Mesenchymal stem cell (in vitro differentiated cells and primary cell): ENCODE measurements around the gene SHLD2.
"Not testable (repeated sequence)": the region's sequence is repeated elsewhere in the genome, so short reads cannot be mapped to it uniquely, and the experiment has no call there.

ENCODE experiments used
- DNase-seq: peaks from one replicate; pipeline ENCODE4 v3.0.0-alpha.2; 2013
- H2AFZ ChIP-seq: one replicate; pipeline ENCODE4 v1.6.1; 2013; ENCODE audit warnings: low read depth, mild to moderate bottlenecking, control low read depth, inconsistent platforms, low read length, moderate library complexity
- H2AK5ac ChIP-seq: 2 replicates; pipeline ENCODE4 v1.6.1; 2013; ENCODE audit warnings: low read length, moderate library complexity, mild to moderate bottlenecking, inconsistent platforms; ENCODE audit not compliant: severe bottlenecking
- H2BK120ac ChIP-seq: one replicate; pipeline ENCODE4 v1.6.1; 2013; ENCODE audit warnings: low read depth, mild to moderate bottlenecking, inconsistent platforms, low read length, moderate library complexity
- H2BK12ac ChIP-seq, 2 experiments: one replicate each; pipeline ENCODE4 v1.6.1; 2013; ENCODE audit warnings: inconsistent platforms in 2 of 2, low read length in 2 of 2, mild to moderate bottlenecking in 2 of 2, moderate library complexity in 2 of 2, control low read depth in 1 of 2
- H2BK15ac ChIP-seq: one replicate; pipeline ENCODE4 v1.6.1; 2013; ENCODE audit warnings: mild to moderate bottlenecking, low read depth, inconsistent platforms; ENCODE audit not compliant: poor library complexity, severe bottlenecking
- H2BK5ac ChIP-seq: 2 replicates; pipeline ENCODE4 v1.6.1; 2013; ENCODE audit warnings: low read depth, mild to moderate bottlenecking, low read length, control low read depth, inconsistent platforms; ENCODE audit not compliant: poor library complexity, severe bottlenecking
- H3K14ac ChIP-seq, 2 experiments: one replicate each; pipeline ENCODE4 v1.6.1; 2013; ENCODE audit warnings: inconsistent platforms in 2 of 2, low read length in 2 of 2, control low read depth in 1 of 2, mild to moderate bottlenecking in 1 of 2, moderate library complexity in 1 of 2
- H3K18ac ChIP-seq, 2 experiments: one replicate each; pipeline ENCODE4 v1.6.1; 2013; ENCODE audit warnings: inconsistent platforms in 2 of 2, low read length in 2 of 2, control low read depth in 1 of 2, low read depth in 1 of 2, mild to moderate bottlenecking in 1 of 2
- H3K23ac ChIP-seq, 2 experiments: one replicate each; pipeline ENCODE4 v1.6.1; 2013; ENCODE audit warnings: inconsistent platforms in 2 of 2, low read length in 2 of 2, mild to moderate bottlenecking in 2 of 2, moderate library complexity in 2 of 2, control low read depth in 1 of 2
- H3K27ac ChIP-seq: 2 replicates; pipeline ENCODE4 v1.5.1; 2013; ENCODE audit warnings: mild to moderate bottlenecking, moderate library complexity, low read length, control low read depth, inconsistent platforms; ENCODE audit not compliant: poor library complexity, severe bottlenecking
- H3K27me3 ChIP-seq, 2 experiments: 2 replicates each; pipeline versions ENCODE4 v1.6.1 to v1.7.0; 2013; ENCODE audit warnings: low read length in 2 of 2, mild to moderate bottlenecking in 2 of 2, moderate library complexity in 2 of 2, control low read depth in 1 of 2, inconsistent platforms in 1 of 2; ENCODE audit not compliant: control insufficient read depth in 1 of 2, insufficient read depth in 1 of 2
- H3K36me3 ChIP-seq, 2 experiments: 2 replicates each; pipeline versions ENCODE4 v1.6.1 to v1.7.0; 2013; ENCODE audit warnings: low read length in 2 of 2, control low read depth in 1 of 2, inconsistent platforms in 1 of 2, low read depth in 1 of 2, mild to moderate bottlenecking in 1 of 2; ENCODE audit not compliant: insufficient read depth in 2 of 2, control insufficient read depth in 1 of 2
- H3K4ac ChIP-seq, 2 experiments: one replicate each; pipeline ENCODE4 v1.6.1; 2013; ENCODE audit warnings: inconsistent platforms in 2 of 2, low read length in 2 of 2, mild to moderate bottlenecking in 2 of 2, moderate library complexity in 2 of 2, control low read depth in 1 of 2, low read depth in 1 of 2
- H3K4me1 ChIP-seq: 2 replicates; pipeline ENCODE4 v1.6.1; 2013; ENCODE audit warnings: low read depth, low read length, control low read depth; ENCODE audit not compliant: control insufficient read depth, insufficient read depth
- H3K4me2 ChIP-seq: 2 replicates; pipeline ENCODE4 v1.6.1; 2013; ENCODE audit warnings: low read length, mild to moderate bottlenecking, inconsistent platforms; ENCODE audit not compliant: poor library complexity, severe bottlenecking
- H3K4me3 ChIP-seq, 2 experiments: 2 replicates each; pipeline versions ENCODE4 v1.5.1 to v1.7.0; 2013; ENCODE audit warnings: low read length in 2 of 2, mild to moderate bottlenecking in 2 of 2, control low read depth in 1 of 2, low read depth in 1 of 2; ENCODE audit not compliant: insufficient read depth in 1 of 2
- H3K79me1 ChIP-seq: replicated peaks from 2 replicates; pipeline ENCODE4 v1.6.1; 2013; ENCODE audit warnings: mild to moderate bottlenecking, control low read depth, low read length, inconsistent platforms; ENCODE audit not compliant: poor library complexity, severe bottlenecking
- H3K9ac ChIP-seq: 2 replicates; pipeline ENCODE4 v1.7.0; 2013; ENCODE audit warnings: mild to moderate bottlenecking, low read length, moderate library complexity
- H3K9me3 ChIP-seq: 2 replicates; pipeline ENCODE4 v1.7.0; 2013; ENCODE audit warnings: mild to moderate bottlenecking, low read length; ENCODE audit not compliant: control insufficient read depth
- H4K8ac ChIP-seq: one replicate; pipeline ENCODE4 v1.6.1; 2013; ENCODE audit warnings: inconsistent platforms, mild to moderate bottlenecking, low read length, moderate library complexity
- H4K91ac ChIP-seq: one replicate; pipeline ENCODE4 v1.6.1; 2013; ENCODE audit warnings: mild to moderate bottlenecking, low read length, inconsistent platforms
- WGBS: methylation state at CpG from one replicate; pipeline ENCODE4 v1.1.7; 2013; ENCODE audit warnings: mixed read lengths; 5-methylcytosine and 5-hydroxymethylcytosine counted together

The SHLD2 gene

DNA sequence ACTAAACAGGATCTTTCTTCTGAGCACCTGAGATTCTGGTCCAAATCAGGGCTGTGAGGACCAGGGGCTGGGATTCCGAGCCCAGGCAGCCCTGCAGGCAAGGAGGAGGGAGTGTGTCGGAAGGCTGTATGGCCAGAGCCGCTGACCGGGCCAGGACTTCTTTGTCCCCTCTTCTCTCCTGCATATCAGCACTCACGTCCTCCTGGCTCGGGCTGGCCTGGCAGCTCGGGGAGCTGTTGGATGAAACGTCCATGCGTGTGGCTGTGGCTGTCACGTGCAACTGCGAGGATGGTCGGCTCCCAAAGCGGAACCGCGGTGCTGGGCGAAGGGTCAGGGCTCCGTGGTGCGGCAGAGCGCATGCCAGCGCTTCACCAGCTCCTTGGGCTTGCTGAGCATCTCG lies 118.8 kb downstream of the SHLD2 start:
- H3K36me3 ChIP-seq, H2AFZ ChIP-seq, H2BK15ac ChIP-seq, H3K9ac ChIP-seq, H3K4me2 ChIP-seq, H3K4me3 ChIP-seq, H3K9me3 ChIP-seq, H3K27me3 ChIP-seq, H3K23ac ChIP-seq, H2BK5ac ChIP-seq, H3K14ac ChIP-seq, H3K18ac ChIP-seq, H2BK120ac ChIP-seq, DNase-seq, H3K27ac ChIP-seq, H4K8ac ChIP-seq, H2AK5ac ChIP-seq, H3K79me1 ChIP-seq, H3K4me1 ChIP-seq, H4K91ac ChIP-seq, H3K4ac ChIP-seq, H2BK12ac ChIP-seq: not testable (repeated sequence)
- 99% methylated on average over 10 of the region's 21 CpGs for WGBS

DNA sequence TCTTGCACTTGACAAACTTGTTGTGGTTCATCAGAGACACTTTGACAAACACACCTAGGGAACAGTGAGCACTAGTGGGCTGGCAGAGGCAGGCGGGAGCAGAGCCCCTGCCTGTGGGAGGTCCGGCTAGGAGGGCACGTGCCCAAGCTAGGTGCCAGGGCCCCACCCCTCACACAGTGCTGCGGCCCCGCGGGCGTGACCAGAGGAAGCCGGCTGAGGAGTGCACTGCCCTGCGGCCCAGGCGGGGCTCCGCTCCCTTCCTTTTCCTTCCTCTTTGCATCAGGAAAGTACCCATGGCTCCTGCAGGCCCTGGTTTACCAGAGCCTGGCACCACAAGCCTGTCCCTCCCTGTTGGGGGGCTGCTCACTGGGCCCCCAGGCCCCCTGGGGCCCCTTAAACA lies 121.1 kb downstream of the SHLD2 start:
- H2AK5ac ChIP-seq, H3K23ac ChIP-seq, H3K27me3 ChIP-seq, H3K9ac ChIP-seq, H2BK15ac ChIP-seq, H4K8ac ChIP-seq, H3K4me1 ChIP-seq, H2BK5ac ChIP-seq, H3K4me3 ChIP-seq, H3K18ac ChIP-seq, H3K79me1 ChIP-seq, H3K9me3 ChIP-seq, H2BK120ac ChIP-seq, H3K36me3 ChIP-seq, H2BK12ac ChIP-seq, DNase-seq, H3K14ac ChIP-seq, H3K4ac ChIP-seq, H4K91ac ChIP-seq, H3K4me2 ChIP-seq, H3K27ac ChIP-seq, H2AFZ ChIP-seq: not testable (repeated sequence)
- WGBS: 96% methylated on average over 4 of the region's 11 CpGs

GRCh38 chr10:87219370-87219769 lies 124.4 kb downstream of the SHLD2 start:
- H2BK12ac ChIP-seq, H3K18ac ChIP-seq, H4K91ac ChIP-seq, H2BK5ac ChIP-seq, DNase-seq, H2AK5ac ChIP-seq, H3K36me3 ChIP-seq, H2AFZ ChIP-seq, H3K4me2 ChIP-seq, H2BK15ac ChIP-seq, H2BK120ac ChIP-seq, H3K9ac ChIP-seq, H3K27me3 ChIP-seq, H3K4me3 ChIP-seq, H4K8ac ChIP-seq, H3K79me1 ChIP-seq, H3K4me1 ChIP-seq, H3K14ac ChIP-seq, H3K4ac ChIP-seq, H3K23ac ChIP-seq, H3K9me3 ChIP-seq, H3K27ac ChIP-seq: not testable (repeated sequence)
- WGBS: no CpG with 5 or more reads among the region's 5 CpGs

- H4K91ac ChIP-seq, DNase-seq: not testable (repeated sequence)
Observed at GRCh38 chr10:87222789-87223188, 127.8 kb downstream of the SHLD2 start.

More at GRCh38 chr10:87222789-87223188, 127.8 kb downstream of the SHLD2 start:
- not testable (repeated sequence) for H2BK5ac ChIP-seq, H3K4me1 ChIP-seq, H3K27me3 ChIP-seq, H4K8ac ChIP-seq, H2BK12ac ChIP-seq, H3K4me3 ChIP-seq, H3K27ac ChIP-seq, H3K4ac ChIP-seq, H3K23ac ChIP-seq, H3K79me1 ChIP-seq, H3K9ac ChIP-seq, H3K9me3 ChIP-seq, H3K4me2 ChIP-seq, H2AK5ac ChIP-seq, H3K36me3 ChIP-seq, H3K18ac ChIP-seq, H2AFZ ChIP-seq, H2BK120ac ChIP-seq, H3K14ac ChIP-seq, H2BK15ac ChIP-seq
- 94% methylated on average over 29 of the region's 30 CpGs for WGBS
